GM13976 (cell line): ENCODE data around the gene DCC.

Experiments
- DNase-seq: peaks from one replicate; pipeline ENCODE4 v3.0.0; 2012; ENCODE audit warnings: low spot score
- in situ Hi-C: fragments of 300-500 bp; cut with MboI; formaldehyde crosslinking; loops from one replicate; pipeline ENCODE4 v1.12.0; 2022; ENCODE audit warnings: low sequenced_read_pairs, mixed read lengths, inconsistent platforms; ENCODE audit not compliant: unreplicated experiment
- TF ChIP-seq, protein P1 (sequence below): IDR thresholded peaks from 2 replicates; pipeline ENCODE4 v1.5.1; 2012; ENCODE audit warnings: borderline replicate concordance, mild to moderate bottlenecking; ENCODE audit not compliant: insufficient read depth; ENCODE audit errors: extremely low read depth, missing control alignments, control extremely low read depth

Gene DCC

DNA sequence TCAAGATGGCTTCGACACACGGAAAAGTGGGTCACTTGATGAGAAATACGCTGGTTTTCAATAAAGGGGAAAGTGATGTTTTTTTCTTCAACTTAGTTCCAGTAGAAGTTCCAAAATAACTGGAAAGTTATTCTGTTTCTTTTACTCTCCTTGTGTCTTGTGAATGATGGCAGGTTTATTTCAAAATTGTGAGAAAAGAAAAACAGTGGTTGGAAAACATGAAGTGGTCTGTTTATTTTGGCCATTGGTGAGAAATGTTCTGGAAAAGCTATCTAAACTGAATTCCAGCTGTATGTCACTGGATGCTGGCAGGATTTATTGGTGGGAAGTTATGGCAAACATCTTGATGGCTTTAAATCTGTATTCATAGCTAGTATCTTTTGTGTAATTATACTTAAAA is 484.1 kb downstream of the DCC start:
- TF ChIP-seq, protein P1, sequence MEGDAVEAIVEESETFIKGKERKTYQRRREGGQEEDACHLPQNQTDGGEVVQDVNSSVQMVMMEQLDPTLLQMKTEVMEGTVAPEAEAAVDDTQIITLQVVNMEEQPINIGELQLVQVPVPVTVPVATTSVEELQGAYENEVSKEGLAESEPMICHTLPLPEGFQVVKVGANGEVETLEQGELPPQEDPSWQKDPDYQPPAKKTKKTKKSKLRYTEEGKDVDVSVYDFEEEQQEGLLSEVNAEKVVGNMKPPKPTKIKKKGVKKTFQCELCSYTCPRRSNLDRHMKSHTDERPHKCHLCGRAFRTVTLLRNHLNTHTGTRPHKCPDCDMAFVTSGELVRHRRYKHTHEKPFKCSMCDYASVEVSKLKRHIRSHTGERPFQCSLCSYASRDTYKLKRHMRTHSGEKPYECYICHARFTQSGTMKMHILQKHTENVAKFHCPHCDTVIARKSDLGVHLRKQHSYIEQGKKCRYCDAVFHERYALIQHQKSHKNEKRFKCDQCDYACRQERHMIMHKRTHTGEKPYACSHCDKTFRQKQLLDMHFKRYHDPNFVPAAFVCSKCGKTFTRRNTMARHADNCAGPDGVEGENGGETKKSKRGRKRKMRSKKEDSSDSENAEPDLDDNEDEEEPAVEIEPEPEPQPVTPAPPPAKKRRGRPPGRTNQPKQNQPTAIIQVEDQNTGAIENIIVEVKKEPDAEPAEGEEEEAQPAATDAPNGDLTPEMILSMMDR = no peak
- in situ Hi-C loops = no loop called here

GRCh38 chr18:52826994-52827393 is 487.0 kb downstream of the DCC start:
- TF ChIP-seq, protein P1 = no peak
- DNase-seq = no peak
- in situ Hi-C loops = no loop called here

More for the DNA sequence above, 484.1 kb downstream of the DCC start:
- DNase-seq = no peak

DNA sequence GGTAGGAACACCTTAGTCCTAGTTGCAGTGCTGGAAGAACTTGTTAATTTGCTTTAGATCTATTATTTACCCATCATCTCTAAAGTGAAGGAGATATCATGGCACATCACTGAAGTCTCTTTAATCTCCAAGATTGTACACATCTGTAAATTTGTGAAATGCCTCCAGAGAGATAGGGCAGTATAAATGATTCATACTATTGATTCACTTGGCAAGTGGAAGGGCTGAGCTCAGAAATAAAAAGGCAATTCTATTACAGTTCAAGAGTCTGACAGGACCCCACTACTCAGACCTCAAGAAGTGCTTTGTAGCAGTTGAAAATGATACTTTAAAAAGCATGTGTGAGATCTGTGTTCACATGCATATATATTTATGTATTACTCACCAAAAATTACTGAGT is 489.3 kb downstream of the DCC start:
- in situ Hi-C loops = no loop called here
- TF ChIP-seq, protein P1 = no peak
- no peak for DNase-seq

- in situ Hi-C loops = no loop called here
- no peak for DNase-seq
- TF ChIP-seq, protein P1 = no peak
Measured at GRCh38 chr18:52829876-52830405, 489.9 kb downstream of the DCC start.

DNA sequence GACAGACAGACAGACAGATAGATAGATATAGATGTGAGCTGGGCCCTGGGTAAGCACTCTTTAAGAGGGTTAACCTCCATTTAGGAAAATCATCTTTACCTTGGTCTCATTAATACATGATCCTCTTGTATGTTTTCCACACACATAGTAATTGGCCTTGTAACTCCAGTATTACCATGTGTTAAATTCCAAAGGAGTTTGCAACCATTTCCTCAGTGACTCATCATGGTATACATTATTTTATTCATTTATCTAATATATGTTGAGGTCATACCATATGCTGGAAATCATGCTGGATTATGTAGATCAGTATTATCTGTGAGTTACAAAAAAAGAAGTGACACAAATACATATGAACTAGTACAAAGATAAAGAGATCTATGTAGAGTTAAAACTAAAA is 504.3 kb downstream of the DCC start:
- no peak for DNase-seq
- TF ChIP-seq, protein P1 = no peak
- in situ Hi-C loops = no loop called here

DNA sequence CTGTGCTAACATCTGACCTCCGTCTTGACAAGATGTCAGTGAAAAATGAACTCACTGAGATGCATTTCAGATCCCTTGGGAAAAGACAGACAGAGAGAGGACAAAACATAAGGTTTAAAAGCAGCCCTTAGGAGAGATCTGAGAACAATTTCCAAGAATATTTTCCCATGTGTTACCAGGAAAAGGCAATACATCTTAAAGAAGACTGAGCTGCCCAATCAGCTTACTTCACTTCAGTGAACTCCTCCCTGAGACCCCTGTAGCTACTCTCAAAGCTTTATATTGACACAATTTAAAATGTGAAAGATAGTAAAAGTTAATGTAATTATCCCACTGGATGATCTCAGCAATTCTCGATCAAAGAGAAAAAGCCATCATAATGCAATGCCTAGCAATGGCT is 505.0 kb downstream of the DCC start:
- in situ Hi-C loops = no loop called here
- TF ChIP-seq, protein P1 = no peak
- no peak for DNase-seq
